ENCODE results near the gene PTPRN2.

The PTPRN2 gene

GRCh38 chr7:158067931-158068482 is 519.6 kb downstream of the PTPRN2 start:
- no peak for DNase-seq (ENCODE audit: low spot score)

DNA sequence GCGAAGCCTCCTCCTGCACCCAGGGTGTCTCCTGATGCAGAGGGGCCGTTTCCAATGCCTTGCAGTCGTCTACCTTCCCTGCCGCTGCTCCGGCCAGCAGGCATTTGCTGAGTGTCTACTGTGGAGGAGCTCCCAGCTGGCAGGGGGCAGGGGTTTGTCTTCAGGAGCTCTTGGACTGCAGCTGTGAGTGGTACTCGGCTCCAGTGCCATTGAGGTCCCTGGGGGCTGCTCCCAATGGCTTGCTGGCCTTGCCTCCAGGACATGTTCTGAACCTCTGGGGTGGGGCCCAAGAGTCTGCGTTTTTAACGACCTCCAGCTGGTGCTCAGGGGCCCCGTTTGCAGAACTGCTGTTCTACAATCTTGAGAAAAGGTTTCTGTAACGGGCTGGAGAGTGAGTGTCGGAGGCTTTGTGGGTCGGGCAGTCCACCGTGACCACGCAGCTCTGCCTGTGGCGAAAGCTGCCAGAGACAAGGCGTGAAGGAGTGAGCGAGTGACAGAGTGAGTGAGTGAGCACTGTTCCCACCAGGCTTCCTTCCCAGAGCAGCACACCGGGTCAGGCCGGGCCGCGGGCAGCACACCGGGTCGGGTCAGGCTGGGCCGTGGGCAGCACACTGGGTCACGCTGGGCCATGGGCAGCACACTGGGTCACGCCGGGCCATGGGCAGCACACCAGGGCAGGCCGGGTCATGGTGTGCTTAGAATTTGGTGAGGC is 520.2 kb downstream of the PTPRN2 start:
- DNase-seq (ENCODE audit: low spot score) = no peak

- no peak for DNase-seq (ENCODE audit: low spot score)
These were observed 521.5 kb downstream of the PTPRN2 start for GRCh38 chr7:158066085-158066484.

DNA sequence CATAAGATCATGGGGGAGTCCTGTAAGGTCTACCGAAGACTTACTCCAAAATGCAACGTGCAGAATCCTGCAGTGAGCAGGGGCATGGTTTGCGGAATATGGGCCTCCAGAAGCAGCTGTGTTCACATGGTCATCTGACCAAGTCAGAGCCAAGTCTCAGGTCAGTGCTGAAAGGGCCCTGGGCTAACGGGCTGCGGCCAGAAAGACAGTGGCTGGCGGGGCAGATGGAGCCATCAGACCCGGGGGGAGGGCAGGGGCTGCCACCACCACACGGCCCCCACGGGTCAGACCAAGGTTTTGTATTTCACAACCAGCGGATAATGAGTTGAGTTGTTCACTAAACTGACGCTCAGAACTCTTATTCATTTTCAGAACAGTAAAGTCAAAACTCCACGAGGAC is 522.3 kb downstream of the PTPRN2 start:
- DNase-seq (ENCODE audit: low spot score) = no peak

DNA sequence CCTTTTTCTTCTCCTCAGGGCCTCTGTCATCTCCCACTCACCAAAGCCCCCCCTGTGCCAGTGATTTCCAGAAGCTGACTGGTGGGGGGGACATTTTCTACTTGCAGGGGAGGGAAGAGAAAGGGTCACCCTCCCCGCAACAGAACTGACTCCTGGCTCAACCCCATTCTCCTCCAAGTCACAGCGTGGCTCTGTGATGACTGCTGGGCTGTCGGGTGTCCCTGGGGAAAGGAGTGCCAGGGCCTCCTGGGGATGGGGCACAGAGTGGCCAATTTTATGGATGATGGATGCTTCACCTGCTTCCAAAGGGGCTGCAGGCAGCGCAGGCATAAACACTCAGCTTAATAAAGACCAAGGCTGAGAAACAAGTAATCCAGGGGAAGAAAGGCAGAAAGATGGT is 523.0 kb downstream of the PTPRN2 start:
- no peak for DNase-seq (ENCODE audit: low spot score)

DNA sequence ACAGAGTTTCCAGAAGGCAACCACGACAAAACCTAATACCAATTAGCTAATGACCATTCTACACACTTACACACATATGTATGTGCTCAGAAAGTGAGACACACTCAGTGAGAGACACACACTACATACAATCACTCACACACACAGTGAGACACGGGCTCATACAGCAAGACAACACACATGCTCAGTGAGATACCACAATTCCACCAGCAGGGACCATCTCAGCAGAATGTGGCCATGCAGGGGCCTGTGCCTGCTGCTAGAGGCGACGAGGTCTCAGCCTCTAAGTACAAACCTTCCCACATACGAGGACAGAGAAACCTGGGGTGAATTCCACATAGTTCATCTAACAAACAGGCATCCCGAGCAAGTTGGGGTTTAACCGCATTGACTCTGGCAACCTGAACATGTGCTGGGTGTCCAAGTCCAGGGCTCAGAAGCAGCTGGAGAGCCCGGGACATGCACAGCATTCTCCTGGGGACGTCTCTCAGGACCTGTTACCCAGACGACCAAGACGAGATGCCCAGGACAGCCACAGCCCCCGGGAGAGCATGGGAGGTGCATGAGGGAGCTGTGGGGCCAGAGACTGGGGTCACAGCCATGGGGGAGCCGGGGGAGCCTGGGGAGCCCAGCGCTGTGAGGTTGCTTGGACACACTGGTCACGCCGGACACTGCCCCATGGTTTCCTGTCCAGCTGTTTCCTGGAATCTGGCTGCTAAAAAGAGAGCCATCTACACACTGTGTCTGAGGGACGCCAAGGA is 523.6 kb downstream of the PTPRN2 start:
- no peak for DNase-seq (ENCODE audit: low spot score)

DNA sequence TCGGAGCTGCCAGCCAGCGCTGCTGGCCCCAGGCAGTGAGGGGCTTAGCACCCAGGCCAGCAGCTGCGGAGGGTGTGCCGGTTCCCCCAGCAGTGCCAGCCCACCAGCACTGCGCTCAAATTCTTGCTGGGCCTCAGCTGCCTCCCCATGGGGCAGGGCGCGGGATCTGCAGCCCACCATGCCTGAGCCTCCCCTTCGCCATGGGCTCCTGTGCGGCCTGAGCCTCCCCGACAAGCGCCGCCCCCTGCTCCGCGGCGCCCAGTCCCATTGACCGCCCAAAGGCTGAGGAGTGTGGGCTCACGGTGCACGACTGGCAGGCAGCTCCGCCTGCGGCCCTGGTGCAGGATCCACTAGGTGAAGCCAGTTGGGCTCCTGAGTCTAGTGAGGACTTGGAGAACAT is 525.0 kb downstream of the PTPRN2 start:
- no peak for DNase-seq (ENCODE audit: low spot score)

DNA sequence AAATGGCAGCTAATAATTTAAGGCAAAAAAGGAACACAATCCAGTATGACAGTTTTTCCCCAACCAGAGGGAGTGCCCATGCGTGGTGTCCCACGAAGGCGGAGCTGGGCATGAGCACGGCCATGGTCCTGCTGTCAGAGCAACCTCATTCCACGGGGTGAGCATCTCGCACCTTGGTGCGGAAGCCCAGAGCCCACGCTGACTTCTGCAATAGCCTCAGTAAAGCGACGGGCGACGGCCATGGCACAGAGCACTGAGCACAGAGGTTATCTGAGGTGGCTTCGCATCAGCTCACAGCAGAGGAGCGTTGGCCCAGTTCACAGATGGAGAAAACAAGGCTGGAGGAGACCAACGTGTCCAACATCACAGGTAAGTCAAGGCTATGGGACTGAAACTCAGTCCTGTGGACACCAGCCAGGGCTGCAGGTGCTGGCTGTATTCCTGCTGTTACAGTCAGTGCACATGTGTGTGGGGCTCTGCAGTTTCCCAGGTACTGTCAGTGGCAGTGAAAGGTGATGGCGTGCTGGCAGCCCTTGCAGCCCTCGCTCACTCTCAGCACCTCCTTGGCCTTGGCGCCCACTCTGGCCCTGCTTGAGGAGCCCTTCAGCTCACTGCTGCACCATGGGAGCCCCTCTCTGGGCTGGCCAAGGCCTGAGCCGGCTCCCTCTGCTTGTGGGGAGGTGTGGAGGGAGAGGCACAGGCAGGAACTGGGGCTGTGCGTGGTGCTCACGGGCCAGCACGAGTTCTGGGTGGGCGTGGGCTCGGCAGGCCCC is 525.6 kb downstream of the PTPRN2 start:
- no peak for DNase-seq (ENCODE audit: low spot score)

GRCh38 chr7:158061026-158061630 is 526.5 kb downstream of the PTPRN2 start:
- DNase-seq (ENCODE audit: low spot score) = no peak

- DNase-seq (ENCODE audit: low spot score) = no peak
These were observed 527.4 kb downstream of the PTPRN2 start for GRCh38 chr7:158060216-158060615.

- no peak for DNase-seq (ENCODE audit: low spot score)
These were observed 530.2 kb downstream of the PTPRN2 start for GRCh38 chr7:158057446-158057845.

- DNase-seq (ENCODE audit: low spot score) = no peak
These were observed 530.9 kb downstream of the PTPRN2 start for GRCh38 chr7:158056761-158057160.

DNA sequence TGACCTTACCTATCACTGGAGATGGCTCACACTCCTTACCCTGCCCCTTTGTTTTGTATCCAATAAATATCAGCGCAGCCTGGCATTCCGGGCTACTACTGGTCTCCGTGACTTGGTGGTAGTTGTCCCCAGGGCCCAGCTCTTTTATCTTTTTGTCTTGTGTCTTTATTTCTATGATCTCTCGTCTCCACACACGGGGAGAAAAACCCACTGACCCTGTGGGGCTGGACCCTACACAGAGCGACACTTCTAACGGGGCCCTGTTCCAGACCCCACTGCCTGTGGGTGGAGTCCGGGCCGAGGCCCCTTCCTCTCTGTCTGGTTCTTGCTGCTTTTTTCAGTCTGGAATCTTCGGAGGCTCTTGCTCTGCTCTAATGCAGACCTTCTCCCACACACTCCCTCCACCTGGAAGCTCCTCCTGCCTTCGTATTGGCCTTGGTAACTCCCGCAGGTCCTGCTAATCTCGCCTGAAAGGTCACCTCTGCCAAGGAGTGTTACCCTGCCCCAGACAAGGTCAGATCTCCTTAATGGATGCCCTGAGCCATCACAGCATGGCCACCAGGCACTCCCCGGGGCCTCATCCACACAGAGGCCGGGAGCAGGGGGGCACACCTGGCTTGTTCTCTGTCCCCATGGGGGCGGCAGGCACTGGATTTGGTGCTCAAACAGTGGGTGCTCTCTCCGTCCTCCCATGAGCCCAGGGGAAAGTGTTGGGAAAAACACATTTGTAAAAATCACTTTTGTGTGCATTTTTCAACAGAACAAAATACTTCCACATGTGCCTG is 531.7 kb downstream of the PTPRN2 start:
- DNase-seq (ENCODE audit: low spot score) = no peak

GRCh38 chr7:158054611-158055010 is 533.0 kb downstream of the PTPRN2 start:
- no peak for DNase-seq (ENCODE audit: low spot score)

- DNase-seq (ENCODE audit: low spot score) = no peak
These were observed 533.5 kb downstream of the PTPRN2 start for GRCh38 chr7:158054081-158054480.

GRCh38 chr7:158053183-158053915 is 534.3 kb downstream of the PTPRN2 start:
- DNase-seq (ENCODE audit: low spot score) = no peak

DNA sequence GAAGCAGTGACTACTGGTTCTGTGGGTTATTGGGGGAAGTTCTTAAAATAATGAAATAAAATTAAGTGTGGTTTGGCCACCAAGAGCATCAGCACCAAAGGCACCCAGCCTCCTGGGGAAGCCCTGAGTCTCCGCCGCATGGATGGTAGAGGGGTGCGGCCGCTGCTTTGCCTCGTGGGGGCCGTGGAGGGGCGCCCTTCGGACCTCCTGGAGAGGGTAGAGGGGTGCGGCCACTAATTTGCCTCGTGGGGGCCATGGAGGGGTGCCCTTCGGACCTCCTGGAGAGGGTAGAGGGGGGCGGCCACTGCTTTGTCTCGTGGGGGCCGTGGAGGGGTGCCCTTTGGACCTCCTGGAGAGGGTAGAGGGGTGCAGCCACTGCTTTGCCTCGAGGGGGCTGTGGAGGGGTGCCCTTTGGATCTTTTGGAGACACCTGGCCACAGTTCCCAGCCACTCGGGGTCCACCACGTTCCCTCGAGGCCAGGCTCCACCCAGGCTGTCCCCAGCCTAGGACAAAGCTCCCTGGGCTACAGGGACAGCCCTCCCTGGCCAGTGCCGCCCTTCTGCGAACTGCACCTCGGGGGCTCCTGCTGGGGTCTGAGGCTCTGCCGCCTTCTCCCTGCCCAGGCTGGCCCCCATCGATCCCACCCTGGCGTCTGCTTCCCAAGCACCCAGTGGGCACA is 535.1 kb downstream of the PTPRN2 start:
- no peak for DNase-seq (ENCODE audit: low spot score)

DNA sequence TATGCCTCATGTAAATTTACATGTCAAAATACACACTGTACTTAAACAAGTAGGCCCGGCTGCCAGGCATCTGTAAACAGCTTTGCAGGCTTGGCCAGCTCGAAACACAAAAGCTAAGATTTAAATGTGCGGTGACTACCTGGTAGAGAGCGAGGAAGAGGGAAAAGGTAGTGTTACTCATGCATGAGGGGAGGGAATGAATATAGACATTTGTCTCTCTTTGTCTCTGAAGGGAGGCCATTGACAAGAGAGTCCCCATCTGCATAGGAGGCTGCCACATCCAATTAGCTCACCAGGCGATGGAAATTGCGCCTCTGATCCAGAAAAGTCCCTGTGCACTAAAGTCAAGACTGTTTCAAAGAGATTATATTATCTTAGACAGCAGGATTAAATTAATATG is 535.8 kb downstream of the PTPRN2 start:
- DNase-seq (ENCODE audit: low spot score) = no peak

- no peak for DNase-seq (ENCODE audit: low spot score)
These were observed 536.5 kb downstream of the PTPRN2 start for GRCh38 chr7:158050978-158051651.

All from hematopoietic multipotent progenitor cell treated with erythropoietin and hydrocortisone succinate and interleukin-3 and kit ligand, for 15 days (in vitro differentiated cells).